Stimulated activated CD4-positive, alpha-beta T cell treated with anti-CD3 and anti-CD28 coated beads, Interleukin-2, amount 100 ng/mL, for 24 hours (primary cell): Measurements from ENCODE around the gene HOXC6.
A peak's percentile ranks its signal among the peaks of the same experiment; 100 is the strongest.

Experiments used
- DNase-seq, 2 donors: peaks; one replicate each; pipeline ENCODE4 v3.0.0-alpha.2; 2020

The HOXC6 gene

GRCh38 chr12:54028314-54029201 lies at the start of gene HOXC6:
HOXC6 (plus strand) TSS chr12:54028440; CDS start chr12:54028522, 82 bp downstream.
- no peak for DNase-seq

DNA sequence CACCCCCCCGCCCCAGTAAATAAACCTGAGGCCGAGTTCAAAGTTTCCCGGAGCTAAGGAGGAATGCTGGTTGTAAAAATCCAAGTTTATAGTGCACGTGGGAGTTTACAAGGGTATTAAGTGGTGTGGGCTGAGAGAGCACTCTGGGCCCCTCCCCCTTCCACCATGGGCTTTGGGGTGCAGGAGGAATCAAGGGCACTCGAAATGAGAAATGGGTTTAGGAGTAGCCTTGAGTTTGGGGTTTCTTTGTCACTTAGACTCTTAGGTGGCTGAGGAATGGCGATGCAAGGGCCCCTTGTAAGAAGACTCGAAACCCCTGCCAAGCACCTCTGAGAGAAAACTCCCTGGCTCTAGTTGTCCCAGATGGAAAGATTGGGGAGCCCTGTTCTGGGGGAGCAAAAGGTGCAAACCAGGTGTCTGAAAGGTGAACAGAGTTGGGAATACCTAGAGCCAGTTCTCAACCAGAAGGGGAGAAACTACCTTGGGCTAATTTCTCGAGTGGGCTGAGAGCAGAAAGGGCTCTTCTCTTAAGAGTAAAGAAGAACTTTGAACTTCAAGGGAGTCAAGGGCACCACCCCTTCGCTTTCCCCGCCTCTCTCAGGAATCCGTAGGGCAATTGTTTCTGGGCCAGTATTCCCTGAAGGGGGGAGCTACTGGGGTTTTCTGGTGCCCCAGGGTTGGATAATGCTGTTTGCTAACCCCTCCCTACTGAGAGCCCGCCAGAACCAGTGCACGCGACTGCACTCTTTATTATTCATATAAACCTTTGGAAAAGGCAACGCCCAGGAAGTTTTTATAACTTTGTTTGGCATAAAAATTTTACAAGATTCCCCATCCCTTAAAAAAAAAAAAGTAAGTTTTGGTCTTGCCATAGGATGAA lies 49.5 kb upstream of the HOXC6 start:
- no peak for DNase-seq

DNA sequence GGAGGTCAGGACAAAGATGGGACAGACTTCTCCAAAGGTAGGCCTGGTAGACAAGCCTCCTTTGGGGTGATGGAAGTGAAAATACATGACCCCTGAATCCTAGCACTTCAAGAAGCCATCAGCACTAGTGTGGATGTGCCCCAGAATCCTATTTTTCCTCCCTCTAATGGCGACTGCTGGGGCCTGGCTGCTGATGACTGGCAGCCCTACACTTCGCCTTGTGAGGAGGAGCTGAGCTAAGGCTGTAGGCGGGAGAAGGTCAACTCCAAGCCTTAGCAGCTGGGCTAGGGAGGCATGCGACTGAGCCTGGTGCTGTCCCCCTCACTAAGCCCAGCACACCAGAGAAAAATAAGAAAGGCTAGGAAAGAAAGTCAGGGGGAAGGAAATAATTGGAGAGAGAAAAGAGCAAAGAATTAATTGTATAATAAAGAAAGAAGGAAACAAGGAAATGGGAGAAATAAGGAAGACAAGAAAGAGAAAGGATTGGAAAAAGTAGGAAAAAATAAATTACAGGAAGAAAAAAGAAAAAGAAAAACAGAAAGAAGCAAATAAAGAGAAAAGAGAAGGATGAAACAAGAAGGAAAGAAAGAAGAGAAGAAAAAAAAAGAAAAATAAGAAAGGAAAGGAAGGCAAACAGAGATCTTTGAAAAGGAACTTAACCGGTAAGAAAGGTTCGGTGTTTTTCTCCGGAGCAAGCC lies 48.0 kb upstream of the HOXC6 start:
- DNase-seq: no peak

- no peak for DNase-seq
Measured at GRCh38 chr12:53980802-53981496, 47.3 kb upstream of the HOXC6 start.

DNA sequence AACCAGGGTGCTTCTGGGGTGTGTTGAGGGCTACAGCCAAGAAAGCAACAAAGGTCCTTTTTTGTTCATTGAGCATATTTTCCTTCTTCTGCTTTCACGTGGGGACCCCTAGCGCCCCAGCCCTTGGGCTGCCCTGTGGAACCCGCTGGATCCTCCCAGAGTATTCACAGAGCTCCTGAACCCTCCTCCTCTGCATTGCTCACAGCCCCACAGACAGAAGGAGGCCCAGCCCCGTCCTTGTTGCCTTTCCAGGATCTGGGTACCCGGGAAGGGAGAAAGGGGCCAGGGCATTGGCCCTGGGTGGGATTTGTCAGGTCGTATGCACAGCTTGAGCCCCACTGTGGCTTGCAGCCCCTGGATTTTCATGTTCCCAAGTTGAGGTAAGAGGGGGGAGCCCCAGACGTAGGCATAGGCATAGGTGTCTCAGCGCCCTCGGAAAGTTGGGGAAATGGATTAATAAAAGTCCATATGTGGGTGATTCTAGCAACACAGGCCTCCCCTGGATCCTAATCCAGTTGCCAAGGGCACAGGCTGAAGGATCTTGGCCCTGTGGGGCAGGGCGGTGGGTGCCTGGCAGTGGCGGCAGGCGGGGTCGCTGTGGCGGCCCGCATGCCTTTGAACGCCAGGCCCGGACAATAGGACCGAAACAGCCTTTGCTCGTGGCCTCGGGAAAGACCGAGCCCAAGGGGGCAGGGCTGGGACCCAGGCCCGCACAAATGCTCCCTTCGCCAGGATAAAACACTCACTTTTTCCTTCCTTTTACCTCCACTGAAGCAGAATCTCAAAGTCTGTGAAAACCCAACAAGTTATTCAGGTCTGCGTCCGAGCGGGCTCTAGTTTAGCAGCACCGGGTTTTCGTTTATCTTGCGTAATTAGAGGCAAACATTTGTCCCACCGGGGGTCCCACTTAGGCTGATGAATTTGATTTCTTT lies 46.3 kb upstream of the HOXC6 start:
- DNase-seq: no peak

DNA sequence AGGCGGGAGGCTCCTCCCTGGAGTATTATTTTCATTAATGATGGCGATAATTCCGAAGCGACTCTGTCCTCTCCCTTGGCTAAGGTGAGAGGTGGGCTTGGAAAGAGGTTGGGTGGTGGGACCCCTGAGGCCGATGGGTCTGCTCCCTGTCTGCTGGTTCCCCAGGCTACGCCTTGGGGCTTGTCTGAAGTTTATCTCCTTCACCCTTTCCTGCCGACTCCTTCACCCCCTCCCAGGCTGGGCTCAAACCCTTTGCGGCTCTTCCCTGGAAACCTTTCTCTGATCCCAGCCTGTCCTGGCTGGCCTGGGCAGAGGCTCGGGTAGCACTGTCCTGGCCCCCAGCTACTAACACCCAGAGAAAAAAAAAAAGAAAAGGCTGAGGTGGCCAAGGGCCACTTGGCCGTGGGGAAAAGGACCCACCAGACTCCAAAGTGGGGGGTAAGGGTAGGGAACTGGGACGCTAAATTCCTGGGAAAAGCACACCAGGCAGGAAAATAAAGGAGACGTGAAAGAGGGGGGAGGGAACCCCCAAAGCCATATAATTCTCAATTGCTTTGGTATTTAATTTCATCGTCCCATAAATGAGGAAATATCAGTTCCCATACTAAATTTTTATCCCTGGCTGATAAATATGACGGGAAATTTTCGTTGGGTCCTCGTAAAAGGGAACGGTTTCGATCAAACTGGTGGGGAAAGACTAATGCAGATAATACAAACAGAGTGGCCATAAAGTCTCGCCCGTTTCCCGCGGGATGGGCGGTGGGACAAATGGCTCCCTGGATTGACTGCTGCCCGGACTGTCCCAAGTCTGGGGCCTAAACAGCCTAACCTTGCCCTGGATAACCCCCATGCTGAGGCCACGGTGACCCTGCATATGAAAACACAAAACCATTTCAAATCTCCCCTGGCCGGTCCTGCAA lies 45.3 kb upstream of the HOXC6 start:
- DNase-seq: no peak

GRCh38 chr12:53983568-53983949 lies 44.7 kb upstream of the HOXC6 start:
- no peak for DNase-seq

GRCh38 chr12:53983950-53984572 lies 44.2 kb upstream of the HOXC6 start:
- no peak for DNase-seq

DNA sequence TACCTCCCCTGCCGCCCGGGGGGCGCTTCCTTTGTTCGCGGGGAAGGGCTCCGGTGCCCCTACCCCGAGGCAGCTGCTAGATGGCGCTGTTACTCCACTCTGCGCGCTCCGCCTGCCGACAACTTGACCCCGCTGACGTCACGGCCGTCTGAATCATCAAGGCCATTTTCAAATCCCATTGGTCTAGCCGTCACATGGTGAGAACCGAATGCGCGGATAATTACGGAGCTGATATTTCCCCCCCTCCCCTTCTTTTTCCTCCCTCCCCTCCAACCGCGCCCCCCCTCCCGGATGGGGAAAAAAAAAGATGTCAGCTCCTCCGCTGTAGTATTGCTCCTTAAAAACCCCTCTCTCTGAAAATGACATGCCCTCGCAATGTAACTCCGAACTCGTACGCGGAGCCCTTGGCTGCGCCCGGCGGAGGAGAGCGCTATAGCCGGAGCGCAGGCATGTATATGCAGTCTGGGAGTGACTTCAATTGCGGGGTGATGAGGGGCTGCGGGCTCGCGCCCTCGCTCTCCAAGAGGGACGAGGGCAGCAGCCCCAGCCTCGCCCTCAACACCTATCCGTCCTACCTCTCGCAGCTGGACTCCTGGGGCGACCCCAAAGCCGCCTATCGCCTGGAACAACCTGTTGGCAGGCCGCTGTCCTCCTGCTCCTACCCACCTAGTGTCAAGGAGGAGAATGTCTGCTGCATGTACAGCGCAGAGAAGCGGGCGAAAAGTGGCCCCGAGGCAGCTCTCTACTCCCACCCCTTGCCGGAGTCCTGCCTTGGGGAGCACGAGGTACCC lies 43.1 kb upstream of the HOXC6 start, which contains the start of gene HOXC10:
Gene HOXC10, plus strand, starts transcription at position 246 of the 791 bp plus-strand sequence. Its CDS starts 114 bp downstream, at position 360.
- peak; percentile 74 to 93 for DNase-seq

GRCh38 chr12:53985692-53985993 lies 42.6 kb upstream of the HOXC6 start:
- no peak for DNase-seq

DNA sequence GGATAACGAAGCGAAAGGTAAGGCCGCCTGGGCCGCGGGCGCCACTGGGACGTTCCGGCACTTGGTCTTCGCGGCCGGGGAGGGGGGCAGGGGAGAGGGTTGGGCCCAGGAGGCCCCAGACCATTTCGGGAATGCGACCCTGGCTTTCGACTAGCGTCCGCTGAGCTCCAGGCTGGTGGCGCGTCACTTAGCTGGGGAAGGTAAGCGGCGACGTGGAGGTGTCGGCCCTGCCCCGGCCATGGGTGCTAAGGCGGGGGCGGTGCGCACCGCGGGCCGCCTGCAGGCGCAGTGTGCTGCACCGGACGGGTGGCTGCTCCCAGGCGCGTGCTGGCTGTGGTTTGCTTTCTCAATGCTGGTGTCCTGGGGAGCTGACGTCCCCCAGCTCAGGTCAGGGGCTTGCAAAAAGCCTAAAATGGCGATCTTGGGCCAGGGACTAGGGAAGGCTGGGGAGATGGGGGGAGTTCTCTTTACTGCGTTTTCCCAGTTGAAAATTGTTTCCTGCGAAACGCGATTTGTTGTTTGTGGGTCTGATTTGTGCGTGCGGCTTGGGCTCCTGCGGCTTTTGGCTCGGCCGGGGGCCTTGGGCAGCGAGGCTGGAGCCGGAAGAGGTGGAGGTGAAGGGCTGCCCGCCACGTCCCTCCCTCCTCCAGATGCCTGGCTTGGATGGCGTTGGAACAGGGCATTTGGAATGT lies 42.1 kb upstream of the HOXC6 start:
- no peak for DNase-seq

GRCh38 chr12:53986686-53987483 lies 41.4 kb upstream of the HOXC6 start:
- DNase-seq: no peak

GRCh38 chr12:53987787-53988230 lies 40.4 kb upstream of the HOXC6 start:
- no peak for DNase-seq

GRCh38 chr12:53988541-53989226 lies 39.6 kb upstream of the HOXC6 start:
- no peak for DNase-seq

DNA sequence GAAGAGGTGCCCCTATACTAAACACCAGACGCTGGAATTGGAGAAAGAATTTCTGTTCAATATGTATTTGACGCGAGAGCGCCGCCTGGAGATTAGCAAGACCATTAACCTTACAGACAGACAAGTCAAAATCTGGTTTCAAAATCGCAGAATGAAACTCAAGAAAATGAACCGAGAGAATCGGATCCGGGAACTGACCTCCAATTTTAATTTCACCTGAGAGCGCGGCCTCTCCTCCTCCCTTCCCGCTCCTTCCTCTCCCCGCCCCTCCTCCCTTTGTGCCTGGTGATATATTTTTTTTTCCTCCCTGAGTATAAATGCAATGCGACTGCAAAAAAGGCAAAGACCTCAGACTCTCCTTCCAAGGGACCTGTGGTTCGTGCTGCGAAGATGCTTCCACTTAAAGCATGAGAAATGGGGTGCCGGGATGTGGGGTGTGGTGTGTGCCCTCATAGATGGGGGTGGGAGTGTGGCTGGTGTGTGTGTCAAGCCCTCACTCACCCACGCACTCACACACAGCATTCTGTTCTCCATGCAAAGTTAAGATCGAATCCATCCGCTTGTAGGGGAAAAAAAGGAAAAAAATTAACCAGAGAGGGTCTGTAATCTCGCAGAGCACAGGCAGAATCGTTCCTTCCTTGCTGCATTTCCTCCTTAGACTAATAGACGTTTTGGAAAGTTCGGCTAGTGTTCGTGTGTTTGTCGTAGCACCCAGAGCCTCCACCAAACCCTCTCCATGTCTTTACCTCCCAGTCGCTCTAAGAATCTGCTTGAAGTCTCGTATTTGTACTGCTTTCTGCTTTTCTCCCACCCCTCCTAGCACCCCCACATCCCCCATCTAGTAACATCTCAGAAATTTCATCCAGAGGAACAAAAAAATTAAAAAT lies 38.8 kb upstream of the HOXC6 start:
- DNase-seq: no peak
